K562 (cell line): ENCODE measurements around the gene ZGLP1. TPM values are rescaled to one million over a fixed set of nuclear protein-coding genes. Genes with fewer than 3 reads are reported as not detected.

Experiments
- ATAC-seq: fragments of 200-7000 bp; cut with Tn5 transposase; 3 replicates; pipeline ENCODE4 v1.9.1; 2020; ENCODE audit warnings: moderate library complexity
- BruUV-seq: library from RNA; stranded (reverse); fragments of 400-500 nt; replicated peaks from 2 replicates; lab custom pipeline; 2021; lab: Mats Ljungman, UMichigan
- CTCF ChIA-PET: fragments of 300-600 bp; formaldehyde crosslinking; extraction: SDS; loops from one replicate; lab custom pipeline; 2021; ENCODE audit warnings: low intra/inter-chr PET ratio; lab: Yijun Ruan, JAX
- POLR2A ChIA-PET: fragments of 300-600, 350-650 bp; sonication (Branson Sonifier 250); formaldehyde crosslinking; extraction: SDS; loops from one replicate; lab custom pipeline; 2021; ENCODE audit warnings: antibody characterized with exemption, inconsistent platforms; lab: Yijun Ruan, JAX
- DNase-seq, 4 experiments: peaks; one replicate each; pipeline versions ENCODE4 v3.0.0 to v3.0.0-alpha.2; 2011 to 2018; ENCODE audit warnings: low spot score in 3 of 4, mixed read lengths in 3 of 4; ENCODE audit errors: extremely low read depth in 1 of 4
- FAIRE-seq: peaks from 2 replicates; lab custom pipeline; 2011; peaks lifted over from hg19 to GRCh38; lab: Jason Lieb, UNC
- H2AFZ ChIP-seq: 2 replicates; pipeline ENCODE4 v1.6.0; 2011; ENCODE audit warnings: low read depth, low read length, control low read depth, inconsistent platforms
- H3K27ac ChIP-seq: fragments of 200-600 bp; 3 replicates; pipeline ENCODE4 v1.8.0; 2011; ENCODE audit warnings: low read depth, mild to moderate bottlenecking, control low read depth, inconsistent platforms, low read length, moderate library complexity, mixed read lengths; ENCODE audit errors: extremely low read depth
- H3K27me3 ChIP-seq, 2 experiments: fragments of 300-600 bp in 1 of 2; 2 replicates in 1 of 2; 3 replicates in 1 of 2; pipeline versions ENCODE4 v1.6.0 to v1.8.0; 2011; ENCODE audit warnings: inconsistent platforms in 2 of 2, low read length in 2 of 2, mild to moderate bottlenecking in 1 of 2, mixed read lengths in 1 of 2, moderate library complexity in 1 of 2; ENCODE audit not compliant: control insufficient read depth in 2 of 2, insufficient read depth in 2 of 2
- H3K36me3 ChIP-seq: fragments of 300-600 bp; 3 replicates; pipeline ENCODE4 v1.8.0; 2011; ENCODE audit warnings: mild to moderate bottlenecking, low read length, inconsistent platforms; ENCODE audit not compliant: control insufficient read depth, insufficient read depth
- H3K4me1 ChIP-seq, 2 experiments: fragments of 200-600 bp in 1 of 2; replicated peaks in 1 of 2; 2 replicates in 1 of 2; 3 replicates in 1 of 2; pipeline versions ENCODE4 v1.5.1 to v1.8.0; 2011; ENCODE audit warnings: inconsistent platforms in 2 of 2, low read length in 2 of 2, mild to moderate bottlenecking in 1 of 2, mixed read lengths in 1 of 2, moderate library complexity in 1 of 2; ENCODE audit not compliant: control insufficient read depth in 2 of 2, insufficient read depth in 2 of 2
- H3K4me2 ChIP-seq: 2 replicates; pipeline ENCODE4 v1.6.1; 2011; ENCODE audit warnings: low read length, control low read depth, inconsistent platforms, mixed read lengths; ENCODE audit not compliant: insufficient read depth
- H3K4me3 ChIP-seq: fragments of 200-600 bp; sonication (generic), shearing (Covaris generic); 2 replicates; pipeline ENCODE4 v1.5.1; 2016; ENCODE audit warnings: control low read depth, inconsistent platforms
- H3K79me2 ChIP-seq: fragments of 200-600 bp; 3 replicates; pipeline ENCODE4 v1.8.0; 2011; ENCODE audit warnings: low read length, inconsistent platforms; ENCODE audit not compliant: control insufficient read depth, insufficient read depth
- H3K9ac ChIP-seq, 2 experiments: 2 replicates each; pipeline versions ENCODE4 v1.6.0 to v1.6.1; 2011; ENCODE audit warnings: low read depth in 2 of 2, low read length in 2 of 2, control low read depth in 1 of 2, inconsistent platforms in 1 of 2, mild to moderate bottlenecking in 1 of 2, mixed read lengths in 1 of 2; ENCODE audit not compliant: insufficient read depth in 1 of 2
- H3K9me1 ChIP-seq: one replicate; pipeline ENCODE4 v1.6.0; 2011; ENCODE audit warnings: inconsistent platforms, mild to moderate bottlenecking, low read length, moderate library complexity; ENCODE audit not compliant: control insufficient read depth, insufficient read depth
- H3K9me3 ChIP-seq: replicated peaks from 2 replicates; pipeline ENCODE4 v1.5.1; 2011; ENCODE audit warnings: low read depth, low read length, inconsistent platforms; ENCODE audit not compliant: control insufficient read depth, insufficient read depth
- H4K20me1 ChIP-seq: replicated peaks from 2 replicates; pipeline ENCODE4 v1.6.1; 2011; ENCODE audit warnings: low read length, inconsistent platforms, mixed read lengths; ENCODE audit not compliant: control insufficient read depth, insufficient read depth
- BCOR ChIP-seq: fragments of 450-650 bp; IDR thresholded peaks from 2 replicates; pipeline ENCODE4 v1.6.1; 2016
- CBFA2T2 ChIP-seq: fragments of 450-650 bp; conservative IDR thresholded peaks from 2 replicates; pipeline ENCODE4 v1.6.1; 2017; ENCODE audit warnings: mild to moderate bottlenecking
- CBFB ChIP-seq: sonication (generic); formaldehyde crosslinking; IDR thresholded peaks from 2 replicates; pipeline ENCODE4 v1.4.0; 2020; ENCODE audit warnings: mild to moderate bottlenecking, missing genetic modification reagents
- ELF1 ChIP-seq: fragments of 200-800 bp; sonication (Bioruptor generic); IDR thresholded peaks from 2 replicates; pipeline ENCODE4 v1.6.1; 2016; ENCODE audit warnings: missing genetic modification characterization, missing compliant biosample characterization
- FOXJ2 ChIP-seq: fragments of 200-800 bp; sonication (Bioruptor generic); IDR thresholded peaks from 2 replicates; pipeline ENCODE4 v1.6.1; 2016; ENCODE audit warnings: missing genetic modification characterization, missing compliant biosample characterization
- GABPA ChIP-seq: fragments of 200-800 bp; sonication (Bioruptor generic); conservative IDR thresholded peaks from 2 replicates; pipeline ENCODE4 v1.6.1; 2016; ENCODE audit warnings: low read depth, missing genetic modification characterization, missing compliant biosample characterization
- KHSRP ChIP-seq: fragments of 450-650 bp; IDR thresholded peaks from 2 replicates; pipeline ENCODE4 v1.6.1; 2017
- MAFF ChIP-seq: IDR thresholded peaks from 2 replicates; pipeline ENCODE4 v1.6.1; 2012; ENCODE audit warnings: low read length, improper control_type of control experiment
- NR2C2 ChIP-seq, 2 experiments: fragments of 200-800 bp in 1 of 2; sonication (Bioruptor generic) in 1 of 2; sonication (generic) in 1 of 2; formaldehyde crosslinking in 1 of 2; IDR thresholded peaks; 2 replicates each; pipeline versions ENCODE4 v1.6.1 to v1.8.0; 2016 to 2022; ENCODE audit warnings: mild to moderate bottlenecking in 1 of 2, missing compliant biosample characterization in 1 of 2, missing genetic modification characterization in 1 of 2, missing genetic modification reagents in 1 of 2
- PTTG1 ChIP-seq: fragments of 450-650 bp; IDR thresholded peaks from 2 replicates; pipeline ENCODE4 v1.6.1; 2016; ENCODE audit warnings: low read depth, mild to moderate bottlenecking, missing genetic modification characterization, missing compliant biosample characterization
- SRSF9 ChIP-seq: fragments of 200-400 bp; formaldehyde crosslinking; IDR thresholded peaks from 2 replicates; pipeline ENCODE4 v1.6.1; 2017; ENCODE audit warnings: low read depth, low read length, borderline replicate concordance
- TCF3 ChIP-seq: sonication (generic); formaldehyde crosslinking; IDR thresholded peaks from 2 replicates; pipeline ENCODE4 v1.4.0; 2020; ENCODE audit warnings: mild to moderate bottlenecking, missing genetic modification reagents
- ZNF707 ChIP-seq: fragments of 250-450 bp; sonication (Bioruptor Pico); conservative IDR thresholded peaks from 2 replicates; pipeline ENCODE4 v1.8.0; 2022; ENCODE audit warnings: inconsistent platforms, mild to moderate bottlenecking, moderate library complexity
- ZNF77 ChIP-seq: fragments of 250-450 bp; sonication (Bioruptor Pico); IDR thresholded peaks from 2 replicates; pipeline ENCODE4 v1.5.0; 2020
- WGBS: fragments of 100-300 bp; shearing (Covaris generic); methylation state at CpG from one replicate; pipeline ENCODE4 v1.1.6; 2016; ENCODE audit warnings: low coverage, mixed read lengths; ENCODE audit not compliant: insufficient coverage; ENCODE audit errors: missing lambda C conversion rate; 5-methylcytosine and 5-hydroxymethylcytosine counted together
- in situ Hi-C: fragments of 300-500 bp; cut with MboI; formaldehyde crosslinking; loops from 4 replicates; pipeline ENCODE4 v1.15.0; 2018; ENCODE audit warnings: inconsistent platforms, mixed read lengths
- intact Hi-C: fragments of 100-400 bp; cut with micrococcal nuclease; formaldehyde crosslinking; loops from 2 replicates; pipeline ENCODE4 v1.14.2; 2022
- polyA plus RNA-seq, 8 experiments: library from polyadenylated mRNA; depleted of rRNA in 4 of 8; stranded (reverse) in 5 of 8; unstranded in 3 of 8; fragments of >200 nt; fragmentation: Nextera tagmentation in 2 of 8; fragmentation: Illumina TruSeq in 1 of 8; extraction: Ambion mirVana in 2 of 8; extraction: Trizol in 1 of 8; gene quantifications; 2 replicates each; pipeline versions ENCODE4 v1.2.1 to v1.2.3, GENCODE V29; 2011 to 2014; ENCODE audit warnings: inconsistent platforms in 1 of 8, missing spikeins in 1 of 8
- total RNA-seq, 7 experiments: library from RNA; depleted of rRNA in 6 of 7; stranded (reverse); fragments of >200 nt in 6 of 7; fragmentation: Illumina TruSeq in 2 of 7; extraction: Trizol in 2 of 7; gene quantifications; 2 replicates each; pipeline versions ENCODE4 v1.2.1 to v1.2.3, GENCODE V29; 2011 to 2021; ENCODE audit warnings: low replicate concordance in 1 of 7
- TF ChIP-seq, protein P1 (sequence below): sonication (generic); formaldehyde crosslinking; IDR thresholded peaks from 2 replicates; pipeline ENCODE4 v1.5.0; 2020; ENCODE audit warnings: missing genetic modification reagents

Gene ZGLP1
- total and polyA plus RNA-seq, 9 of the 15 experiments (the other 6 are each of a cell fraction or from before 2014, with no cell fraction given): 0.24 to 4.5 (median 2.2) TPM

DNA sequence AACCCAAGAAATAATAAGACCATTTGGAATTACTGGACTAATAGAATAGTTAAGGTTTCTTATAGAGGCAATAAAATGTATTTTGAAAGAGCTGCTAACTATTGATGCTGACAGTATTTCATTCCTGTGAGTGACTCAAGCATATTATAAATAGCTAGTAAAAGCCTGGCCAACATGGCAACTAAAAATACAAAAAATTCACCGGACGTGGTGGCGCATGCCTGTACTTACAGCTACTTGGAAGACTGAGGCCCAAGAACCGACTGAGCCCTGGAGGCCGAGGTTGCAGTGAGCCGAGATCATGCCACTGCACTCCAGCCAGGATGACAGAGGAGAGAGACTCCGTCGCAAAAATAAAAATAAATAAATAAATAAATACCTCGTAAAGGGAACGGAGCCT is 35.2 kb upstream of the ZGLP1 start:
- FAIRE-seq (no peak), DNase-seq (no peak), ATAC-seq (no peak)
- no peaks in the 10 kb centered on the region for H4K20me1 ChIP-seq
- H3K27ac ChIP-seq: no peak overlapping the region
- ChIA-PET POLR2A (interaction anchor here (1.0 to 3.4 kb wide), 2 partner anchors 9 to 10 kb away, joined by 3 to 29 read pairs; partner anchors contain the start of gene RAVER1), CTCF (no interaction called here)
- no TSS peak for BruUV-seq
- H3K4me3 ChIP-seq: no peak overlapping the region
- no peaks in the 10 kb centered on the region for H3K9me3 ChIP-seq
- 67% methylated on average over 10 of the region's 10 CpGs for WGBS
- peaks cover 0 to 8% of the 10 kb centered on the region in 2 experiments; a peak in 2 of 5 replicates for H3K4me1 ChIP-seq
- no peak overlapping the region for H2AFZ ChIP-seq
- no peaks in the 10 kb centered on the region for H3K79me2 ChIP-seq
- no peak overlapping the region for H3K9ac ChIP-seq
- in situ Hi-C loops: no loop called here
- H3K4me2 ChIP-seq: no peak overlapping the region
- no peaks in the 10 kb centered on the region for H3K9me1 ChIP-seq
- no peaks in the 10 kb centered on the region for H3K27me3 ChIP-seq
- intact Hi-C loops: no loop called here
- H3K36me3 ChIP-seq: peaks cover 2% of the 10 kb centered on the region; the same call in 1 of the 3 replicates
- TF ChIP-seq CBFA2T2: no peak
- TF ChIP-seq TCF3 (CRISPR knock-in tag): no peak

DNA sequence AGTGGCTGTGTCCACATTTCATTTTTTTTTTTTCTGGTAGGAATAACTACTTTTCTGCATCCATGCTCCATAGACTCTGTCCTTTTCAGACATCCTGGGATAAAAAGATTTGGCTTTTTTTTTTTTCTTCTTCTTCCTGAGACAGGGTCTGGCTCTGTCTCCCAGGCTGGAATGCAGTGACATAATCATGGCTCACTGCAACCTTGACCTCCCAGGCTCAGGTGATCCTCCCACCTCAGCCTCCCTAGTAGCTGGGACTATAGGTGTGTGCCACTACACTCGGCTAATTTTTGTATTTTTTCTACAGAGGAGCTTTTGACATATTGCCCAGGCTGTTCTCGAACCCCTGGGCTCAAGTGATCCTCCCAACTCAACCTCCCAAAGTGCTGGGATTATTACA is 33.9 kb upstream of the ZGLP1 start:
- in situ Hi-C loops: no loop called here
- CTCF ChIA-PET: no interaction called here
- FAIRE-seq: no peak

More for the DNA sequence above, 33.9 kb upstream of the ZGLP1 start:
- H3K27me3 ChIP-seq: no peaks in the 10 kb centered on the region
- no peak overlapping the region for H3K4me2 ChIP-seq
- H3K36me3 ChIP-seq: no peaks in the 10 kb centered on the region
- DNase-seq (no peak), ATAC-seq (no peak)
- H2AFZ ChIP-seq: no peak overlapping the region
- H3K4me1 ChIP-seq: peaks cover 0 to 14% of the 10 kb centered on the region in 2 experiments; a peak in 3 of 5 replicates
- WGBS: 18% methylated on average over 2 of the region's 2 CpGs
- POLR2A ChIA-PET: interaction anchor here (0.8 to 3.4 kb wide), 5 partner anchors 9 to 56 kb away, joined by 3 to 29 read pairs (median 3); partner anchors contain the start of gene RAVER1
- no peaks in the 10 kb centered on the region for H4K20me1 ChIP-seq
- TF ChIP-seq GABPA (tag) (no peak), PTTG1 (tag) (no peak), SRSF9 (no peak), ELF1 (tag) (no peak), MAFF (no peak), FOXJ2 (tag) (no peak), ZNF707 (CRISPR knock-in tag) (no peak), ZNF77 (CRISPR knock-in tag) (no peak), NR2C2 (CRISPR knock-in tag; IDR thresholded peaks at IDR 0.05) (no peak), NR2C2 (tag; IDR thresholded peaks at IDR 0.05) (no peak), KHSRP (no peak), CBFB (CRISPR knock-in tag) (no peak), BCOR (no peak)
- TF ChIP-seq, protein P1, sequence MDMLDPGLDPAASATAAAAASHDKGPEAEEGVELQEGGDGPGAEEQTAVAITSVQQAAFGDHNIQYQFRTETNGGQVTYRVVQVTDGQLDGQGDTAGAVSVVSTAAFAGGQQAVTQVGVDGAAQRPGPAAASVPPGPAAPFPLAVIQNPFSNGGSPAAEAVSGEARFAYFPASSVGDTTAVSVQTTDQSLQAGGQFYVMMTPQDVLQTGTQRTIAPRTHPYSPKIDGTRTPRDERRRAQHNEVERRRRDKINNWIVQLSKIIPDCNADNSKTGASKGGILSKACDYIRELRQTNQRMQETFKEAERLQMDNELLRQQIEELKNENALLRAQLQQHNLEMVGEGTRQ (CRISPR knock-in tag): no peak
- H3K79me2 ChIP-seq: no peaks in the 10 kb centered on the region
- H3K4me3 ChIP-seq: no peak overlapping the region
- H3K9ac ChIP-seq: no peak overlapping the region
- no peak overlapping the region for H3K27ac ChIP-seq
- no TSS peak for BruUV-seq
- no peaks in the 10 kb centered on the region for H3K9me3 ChIP-seq
- intact Hi-C loops: no loop called here
- H3K9me1 ChIP-seq: no peaks in the 10 kb centered on the region
